Activated CD8-positive, alpha-beta memory T cell treated with anti-CD3 and anti-CD28 coated beads, Interleukin-2, amount 50 U/mL, for 1 hour (primary cell): ENCODE measurements around the gene CYB5D1.
"Not testable (repeated sequence)": the region's sequence is repeated elsewhere in the genome, so short reads cannot be mapped to it uniquely, and the experiment has no call there.

Experiments used
- DNase-seq: peaks from one replicate; pipeline ENCODE4 v3.0.0-alpha.2; 2020; ENCODE audit errors: extremely low read depth

CYB5D1 gene

GRCh38 chr17:7857713-7858521, at the start of gene CYB5D1:
Gene CYB5D1 (plus strand): TSS chr17:7858003. CDS start chr17:7858135, 132 bp downstream.
- DNase-seq = peak; percentile 88

- DNase-seq = no peak
Observed at GRCh38 chr17:7809086-7809790, 48.6 kb upstream of the CYB5D1 start.

- not testable (repeated sequence) for DNase-seq
Observed at GRCh38 chr17:7809791-7810343, 47.9 kb upstream of the CYB5D1 start.

- DNase-seq = no peak
Observed at GRCh38 chr17:7811251-7811650, 46.6 kb upstream of the CYB5D1 start.

GRCh38 chr17:7814969-7815368, 42.8 kb upstream of the CYB5D1 start:
- DNase-seq = no peak

- DNase-seq = no peak
Observed at GRCh38 chr17:7816926-7817642, 40.7 kb upstream of the CYB5D1 start.

- no peak for DNase-seq
Observed at GRCh38 chr17:7817643-7817964, 40.2 kb upstream of the CYB5D1 start.

GRCh38 chr17:7818026-7818425, 39.8 kb upstream of the CYB5D1 start:
- no peak for DNase-seq

GRCh38 chr17:7818746-7819645, 38.8 kb upstream of the CYB5D1 start:
- no peak for DNase-seq

GRCh38 chr17:7820231-7820630, 37.6 kb upstream of the CYB5D1 start:
- no peak for DNase-seq

- no peak for DNase-seq
Observed at GRCh38 chr17:7822126-7822525, 35.7 kb upstream of the CYB5D1 start.

GRCh38 chr17:7823581-7824001, 34.2 kb upstream of the CYB5D1 start:
- no peak for DNase-seq

- DNase-seq = no peak
Observed at GRCh38 chr17:7824021-7824924, 33.5 kb upstream of the CYB5D1 start.

GRCh38 chr17:7825206-7825990, 32.4 kb upstream of the CYB5D1 start:
- no peak for DNase-seq

- DNase-seq = no peak
Observed at GRCh38 chr17:7830616-7831015, 27.2 kb upstream of the CYB5D1 start.

GRCh38 chr17:7831233-7831632, 26.6 kb upstream of the CYB5D1 start:
- no peak for DNase-seq

GRCh38 chr17:7832431-7832830, 25.4 kb upstream of the CYB5D1 start:
- no peak for DNase-seq

GRCh38 chr17:7833011-7833794, 24.6 kb upstream of the CYB5D1 start:
- no peak for DNase-seq
